ENCODE data around the gene RMND5B. TPM values are rescaled to one million over a fixed set of nuclear protein-coding genes. Genes with fewer than 3 reads are reported as not detected.
A peak's percentile ranks its signal among the peaks of the same experiment; 100 is the strongest.

RMND5B gene
- total RNA-seq, 6 experiments from 2014 or later = 14.4 to 23.5 (median 20.9) TPM

GRCh38 chr5:178150977-178151734, 20.3 kb downstream of the RMND5B start:
- peaks cover 0 to 47% (median 21%) of the 10 kb centered on the region in 4 donors for H3K36me3 ChIP-seq
- intact Hi-C loops (cut with DNase I) = no loop called here
- DNase-seq (no peak), ATAC-seq (no peak)
- WGBS (ENCODE audit: insufficient coverage, low coverage, low lambda C conversion rate, missing lambda C conversion rate) = 94% methylated on average over 6 of the region's 11 CpGs
- no peaks in the 10 kb centered on the region for H3K9me3 ChIP-seq
- TF ChIP-seq, protein P1, sequence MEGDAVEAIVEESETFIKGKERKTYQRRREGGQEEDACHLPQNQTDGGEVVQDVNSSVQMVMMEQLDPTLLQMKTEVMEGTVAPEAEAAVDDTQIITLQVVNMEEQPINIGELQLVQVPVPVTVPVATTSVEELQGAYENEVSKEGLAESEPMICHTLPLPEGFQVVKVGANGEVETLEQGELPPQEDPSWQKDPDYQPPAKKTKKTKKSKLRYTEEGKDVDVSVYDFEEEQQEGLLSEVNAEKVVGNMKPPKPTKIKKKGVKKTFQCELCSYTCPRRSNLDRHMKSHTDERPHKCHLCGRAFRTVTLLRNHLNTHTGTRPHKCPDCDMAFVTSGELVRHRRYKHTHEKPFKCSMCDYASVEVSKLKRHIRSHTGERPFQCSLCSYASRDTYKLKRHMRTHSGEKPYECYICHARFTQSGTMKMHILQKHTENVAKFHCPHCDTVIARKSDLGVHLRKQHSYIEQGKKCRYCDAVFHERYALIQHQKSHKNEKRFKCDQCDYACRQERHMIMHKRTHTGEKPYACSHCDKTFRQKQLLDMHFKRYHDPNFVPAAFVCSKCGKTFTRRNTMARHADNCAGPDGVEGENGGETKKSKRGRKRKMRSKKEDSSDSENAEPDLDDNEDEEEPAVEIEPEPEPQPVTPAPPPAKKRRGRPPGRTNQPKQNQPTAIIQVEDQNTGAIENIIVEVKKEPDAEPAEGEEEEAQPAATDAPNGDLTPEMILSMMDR (IDR thresholded peaks at IDR 0.05) = no peak
- TF ChIP-seq POLR2A (IDR thresholded peaks at IDR 0.05) = no peak
- H3K27ac ChIP-seq = no peak overlapping the region
- H3K4me1 ChIP-seq = peaks cover 0 to 11% (median 4%) of the 10 kb centered on the region in 4 donors
- no peaks in the 10 kb centered on the region for H3K27me3 ChIP-seq
- no peak overlapping the region for H3K4me3 ChIP-seq

DNA sequence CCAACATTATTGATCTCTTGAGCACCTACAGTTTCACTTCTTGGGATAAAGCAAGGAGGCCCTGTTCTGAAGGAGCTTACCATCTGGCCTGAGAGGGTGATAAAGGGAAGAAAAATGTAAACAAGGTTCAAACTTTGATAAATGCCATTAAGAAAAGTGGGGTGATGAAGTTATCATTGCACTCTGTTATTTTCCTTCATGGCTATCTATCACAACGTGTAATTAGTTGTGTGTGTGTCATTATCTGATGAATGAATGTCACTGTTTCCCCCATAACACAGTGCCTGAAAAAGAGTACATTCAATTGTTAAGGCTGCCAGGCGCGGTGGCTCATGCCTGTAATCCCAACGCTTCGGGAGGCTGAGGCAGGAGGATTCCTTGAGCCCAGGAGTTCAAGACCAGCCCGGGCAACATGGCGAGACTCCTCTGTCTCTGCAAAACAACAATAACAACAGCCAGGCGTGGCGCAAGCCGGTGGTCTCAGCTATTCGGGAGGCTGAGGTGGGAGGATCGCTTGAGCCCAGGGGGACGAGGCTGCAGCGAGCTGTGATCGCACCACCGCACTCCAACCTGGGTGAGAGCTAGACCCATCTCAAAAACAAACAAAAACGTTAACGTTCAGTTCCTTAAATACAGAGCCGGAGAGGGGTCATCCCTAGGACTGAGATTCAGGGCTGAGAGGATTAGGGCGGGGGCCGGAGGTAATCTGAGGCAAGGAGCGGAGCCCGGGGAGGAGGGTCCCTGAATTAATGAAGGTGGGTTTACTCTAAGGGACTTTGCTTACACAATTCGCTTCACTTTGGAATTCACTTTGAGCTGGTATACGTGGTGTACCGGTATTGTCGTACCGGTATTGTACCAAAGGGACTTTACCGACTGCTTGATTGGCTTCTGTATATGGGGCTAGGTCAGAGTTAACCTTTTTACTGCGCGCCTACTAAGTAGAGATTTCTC, 22.0 kb downstream of the RMND5B start:
- peak overlapping the region; percentile 60 to 83 (median 76) for H3K4me3 ChIP-seq
- H3K9me3 ChIP-seq = no peaks in the 10 kb centered on the region
- DNase-seq = no peak
- no peak for TF ChIP-seq POLR2A (IDR thresholded peaks at IDR 0.05)
- TF ChIP-seq, protein P1 (IDR thresholded peaks at IDR 0.05) = no peak
- no peaks in the 10 kb centered on the region for H3K27me3 ChIP-seq
- intact Hi-C loops (cut with DNase I) = no loop called here
- peak overlapping the region; percentile 5 to 56 (median 16) for H3K27ac ChIP-seq
- peaks cover 0 to 30% (median 12%) of the 10 kb centered on the region in 4 donors for H3K36me3 ChIP-seq
- peaks cover 0 to 11% (median 4%) of the 10 kb centered on the region in 4 donors for H3K4me1 ChIP-seq
- no peak for ATAC-seq
- 38% methylated on average over 22 of the region's 31 CpGs for WGBS (ENCODE audit: insufficient coverage, low coverage, low lambda C conversion rate, missing lambda C conversion rate)

GRCh38 chr5:178153530-178154340, 22.9 kb downstream of the RMND5B start, which contains the start of gene NHP2:
Gene NHP2, minus strand, starts transcription at chr5:178153885. Its CDS starts 68 bp downstream, at chr5:178153817.
- peak; percentile 98 to 99 (median 99) for DNase-seq
- H3K9me3 ChIP-seq = no peaks in the 10 kb centered on the region
- intact Hi-C loops (cut with DNase I) = no loop called here
- peak; percentile 58 for TF ChIP-seq POLR2A (IDR thresholded peaks at IDR 0.05)
- TF ChIP-seq, protein P1 (IDR thresholded peaks at IDR 0.05) = no peak
- no peaks in the 10 kb centered on the region for H3K27me3 ChIP-seq
- under 1% methylated on average over 59 of the region's 68 CpGs for WGBS (ENCODE audit: insufficient coverage, low coverage, low lambda C conversion rate, missing lambda C conversion rate)
- H3K4me3 ChIP-seq = peak within 1 kb of the TSS; percentile 60 to 83 (median 76)
- peaks cover 0 to 11% (median 4%) of the 10 kb centered on the region in 4 donors for H3K4me1 ChIP-seq
- peak; percentile 99 for ATAC-seq
- peaks cover 0 to 22% (median 9%) of the 10 kb centered on the region in 4 donors for H3K36me3 ChIP-seq
- H3K27ac ChIP-seq = peak within 1 kb of the TSS; percentile 37 to 56 (median 51)

- 88% methylated on average over 8 of the region's 8 CpGs for WGBS (ENCODE audit: insufficient coverage, low coverage, low lambda C conversion rate, missing lambda C conversion rate)
- intact Hi-C loops (cut with DNase I) = no loop called here
- no peak for TF ChIP-seq POLR2A (IDR thresholded peaks at IDR 0.05)
- TF ChIP-seq, protein P1 (IDR thresholded peaks at IDR 0.05) = no peak
- H3K4me3 ChIP-seq = no peak overlapping the region
- no peaks in the 10 kb centered on the region for H3K27me3 ChIP-seq
- H3K9me3 ChIP-seq = no peaks in the 10 kb centered on the region
- ATAC-seq (no peak), DNase-seq (no peak)
- H3K4me1 ChIP-seq = peaks cover 0 to 11% (median 4%) of the 10 kb centered on the region in 4 donors
- peaks cover 0 to 9% (median 3%) of the 10 kb centered on the region in 4 donors for H3K36me3 ChIP-seq
- no peak overlapping the region for H3K27ac ChIP-seq
Measured at GRCh38 chr5:178155065-178155464, 24.3 kb downstream of the RMND5B start.

Data from right lobe of liver (tissue), 6 donors.